Lower leg skin (tissue), 4 donors: ENCODE data around the gene POLL. TPM values are rescaled to one million over a fixed set of nuclear protein-coding genes. Genes with fewer than 3 reads are reported as not detected.

ENCODE experiments used
- DNase-seq, 2 donors: peaks; one replicate each; pipeline ENCODE4 v3.0.0-alpha.2; 2019; ENCODE audit warnings: low spot score in 2 of 2
- H3K4me3 ChIP-seq: fragments of 200-600 bp; sonication (generic); 2 replicates; pipeline ENCODE4 v1.5.1; 2017; ENCODE audit warnings: mild to moderate bottlenecking, low read depth; ENCODE audit not compliant: poor library complexity, severe bottlenecking
- POLR2A ChIP-seq, 2 donors: fragments of 450-650 bp; IDR thresholded peaks; one replicate each; pipeline ENCODE4 v1.6.1; 2016 to 2017; ENCODE audit warnings: antibody characterized with exemption in 2 of 2, mild to moderate bottlenecking in 1 of 2, moderate library complexity in 1 of 2
- WGBS, 2 donors: methylation state at CpG; one replicate each; pipeline ENCODE4 v1.1.5; 2018; 5-methylcytosine and 5-hydroxymethylcytosine counted together
- intact Hi-C: fragments of 100-400 bp; cut with DNase I; formaldehyde crosslinking; loops from one replicate; pipeline ENCODE4 v1.15.0; 2023; ENCODE audit warnings: low total_unique reads
- total RNA-seq, 4 donors: library from RNA; depleted of rRNA; stranded (reverse); fragments of >200 nt; gene quantifications; one replicate each; pipeline ENCODE4 v1.1.0, GENCODE V29; 2016
- TF ChIP-seq, protein P1 (sequence below), 3 donors: fragments of 450-650 bp; IDR thresholded peaks; one replicate each; pipeline ENCODE4 v1.5.1; 2016; ENCODE audit warnings: antibody characterized with exemption in 3 of 3, mild to moderate bottlenecking in 3 of 3, moderate library complexity in 2 of 3

Gene POLL
- total RNA-seq, 4 donors from 2014 or later = 13.6 to 19.9 (median 17.1) TPM

GRCh38 chr10:101562231-101562630 lies 25.8 kb downstream of the POLL start:
- peak in 1 of 2 donors; percentile 78 for DNase-seq
- no peak overlapping the region for H3K4me3 ChIP-seq
- TF ChIP-seq, protein P1, sequence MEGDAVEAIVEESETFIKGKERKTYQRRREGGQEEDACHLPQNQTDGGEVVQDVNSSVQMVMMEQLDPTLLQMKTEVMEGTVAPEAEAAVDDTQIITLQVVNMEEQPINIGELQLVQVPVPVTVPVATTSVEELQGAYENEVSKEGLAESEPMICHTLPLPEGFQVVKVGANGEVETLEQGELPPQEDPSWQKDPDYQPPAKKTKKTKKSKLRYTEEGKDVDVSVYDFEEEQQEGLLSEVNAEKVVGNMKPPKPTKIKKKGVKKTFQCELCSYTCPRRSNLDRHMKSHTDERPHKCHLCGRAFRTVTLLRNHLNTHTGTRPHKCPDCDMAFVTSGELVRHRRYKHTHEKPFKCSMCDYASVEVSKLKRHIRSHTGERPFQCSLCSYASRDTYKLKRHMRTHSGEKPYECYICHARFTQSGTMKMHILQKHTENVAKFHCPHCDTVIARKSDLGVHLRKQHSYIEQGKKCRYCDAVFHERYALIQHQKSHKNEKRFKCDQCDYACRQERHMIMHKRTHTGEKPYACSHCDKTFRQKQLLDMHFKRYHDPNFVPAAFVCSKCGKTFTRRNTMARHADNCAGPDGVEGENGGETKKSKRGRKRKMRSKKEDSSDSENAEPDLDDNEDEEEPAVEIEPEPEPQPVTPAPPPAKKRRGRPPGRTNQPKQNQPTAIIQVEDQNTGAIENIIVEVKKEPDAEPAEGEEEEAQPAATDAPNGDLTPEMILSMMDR (IDR thresholded peaks at IDR 0.05) = no peak
- no peak for TF ChIP-seq POLR2A (IDR thresholded peaks at IDR 0.05)
- intact Hi-C loops = no loop called here
- WGBS, 2 donors = 79 to 88% methylated on average over 5 of the region's 5 CpGs

- TF ChIP-seq POLR2A (IDR thresholded peaks at IDR 0.05) = no peak
- TF ChIP-seq, protein P1 (IDR thresholded peaks at IDR 0.05) = no peak
- intact Hi-C loops = no loop called here
- 68 to 70% methylated on average over 13 to 15 of the region's 15 CpGs for WGBS, 2 donors
- no peak overlapping the region for H3K4me3 ChIP-seq
- peak in 1 of 2 donors; percentile 80 for DNase-seq
Measured at GRCh38 chr10:101561068-101561915, 26.8 kb downstream of the POLL start.

GRCh38 chr10:101560298-101561067 lies 27.6 kb downstream of the POLL start:
- DNase-seq = peak in 1 of 2 donors; percentile 83
- TF ChIP-seq, protein P1 (IDR thresholded peaks at IDR 0.05) = no peak
- no peak overlapping the region for H3K4me3 ChIP-seq
- intact Hi-C loops = no loop called here
- WGBS, 2 donors = 51 to 66% methylated on average over 2 of the region's 2 CpGs

GRCh38 chr10:101559596-101560297 lies 28.3 kb downstream of the POLL start:
- no peak for TF ChIP-seq POLR2A (IDR thresholded peaks at IDR 0.05)
- TF ChIP-seq, protein P1 (IDR thresholded peaks at IDR 0.05) = no peak
- intact Hi-C loops = no loop called here
- 76% methylated on average over 12 of the region's 12 CpGs for WGBS, 2 donors

GRCh38 chr10:101558671-101559595 lies 29.1 kb downstream of the POLL start:
- TF ChIP-seq, protein P1 (IDR thresholded peaks at IDR 0.05) = no peak
- no peak for TF ChIP-seq POLR2A (IDR thresholded peaks at IDR 0.05)
- H3K4me3 ChIP-seq = no peak overlapping the region
- 49 to 60% methylated on average over 17 to 18 of the region's 18 CpGs for WGBS, 2 donors
- DNase-seq = peak in 1 of 2 donors; percentile 81
- intact Hi-C loops = no loop called here

More at GRCh38 chr10:101559596-101560297, 28.3 kb downstream of the POLL start:
- no peak overlapping the region for H3K4me3 ChIP-seq
- peak in 1 of 2 donors; percentile 53 for DNase-seq
